CMK (cell line): ENCODE data around the gene KIF26A.

Experiments
- DNase-seq: peaks from one replicate; pipeline ENCODE4 v3.0.0-alpha.2; 2010; ENCODE audit warnings: low read depth

The KIF26A gene

GRCh38 chr14:104179126-104179525 lies 40.7 kb downstream of the KIF26A start:
- DNase-seq: no peak

GRCh38 chr14:104179564-104180129 lies 41.3 kb downstream of the KIF26A start:
- DNase-seq: no peak

- DNase-seq: no peak
Measured at GRCh38 chr14:104180561-104181165, 42.3 kb downstream of the KIF26A start.

- no peak for DNase-seq
Measured at GRCh38 chr14:104181761-104182530, 43.6 kb downstream of the KIF26A start.

GRCh38 chr14:104182857-104183425 lies 44.6 kb downstream of the KIF26A start:
- DNase-seq: no peak

- no peak for DNase-seq
Measured at GRCh38 chr14:104183796-104184195, 45.4 kb downstream of the KIF26A start.

GRCh38 chr14:104184506-104184905 lies 46.1 kb downstream of the KIF26A start:
- DNase-seq: no peak

- no peak for DNase-seq
Measured at GRCh38 chr14:104184911-104185499, 46.6 kb downstream of the KIF26A start.

GRCh38 chr14:104185916-104186495 lies 47.6 kb downstream of the KIF26A start:
- no peak for DNase-seq

GRCh38 chr14:104186575-104186974 lies 48.2 kb downstream of the KIF26A start:
- no peak for DNase-seq

GRCh38 chr14:104187121-104187889 lies 48.9 kb downstream of the KIF26A start:
- DNase-seq: no peak

- DNase-seq: no peak
Measured at GRCh38 chr14:104187931-104188726, 49.7 kb downstream of the KIF26A start.

- DNase-seq: no peak
Measured at GRCh38 chr14:104188727-104189400, 50.5 kb downstream of the KIF26A start.

- DNase-seq: no peak
Measured at GRCh38 chr14:104189629-104190335, 51.4 kb downstream of the KIF26A start.

GRCh38 chr14:104190396-104191000 lies 52.1 kb downstream of the KIF26A start:
- no peak for DNase-seq

- DNase-seq: no peak
Measured at GRCh38 chr14:104191409-104191997, 53.1 kb downstream of the KIF26A start.

GRCh38 chr14:104192146-104192882 lies 53.9 kb downstream of the KIF26A start:
- no peak for DNase-seq

- DNase-seq: no peak
Measured at GRCh38 chr14:104192883-104193245, 54.5 kb downstream of the KIF26A start.
